SK-N-SH (cell line): ENCODE measurements around the gene FLT1. TPM values are rescaled to one million over a fixed set of nuclear protein-coding genes. Genes with fewer than 3 reads are reported as not detected.

ENCODE experiments used
- CTCF ChIA-PET: fragments of 300-600, 350-600 bp; formaldehyde crosslinking; extraction: SDS; loops from one replicate; lab custom pipeline; 2021; lab: Yijun Ruan, JAX
- POLR2A ChIA-PET: fragments of 350-600 bp; sonication (Branson Sonifier 250); formaldehyde crosslinking; extraction: SDS; loops from one replicate; lab custom pipeline; 2020; ENCODE audit warnings: antibody characterized with exemption, inconsistent platforms; lab: Yijun Ruan, JAX
- DNase-seq: peaks from one replicate; pipeline ENCODE4 v3.0.0; 2012
- H2AFZ ChIP-seq: fragments of 200-600 bp; sonication (generic); 2 replicates; pipeline ENCODE4 v1.8.1; 2016; ENCODE audit warnings: antibody characterized with exemption, mild to moderate bottlenecking, low read depth
- H3F3A ChIP-seq: fragments of 200-600 bp; sonication (generic); replicated peaks from 2 replicates; pipeline ENCODE3; 2016; ENCODE audit warnings: antibody characterized with exemption, mild to moderate bottlenecking; ENCODE audit not compliant: insufficient read depth
- H3K27ac ChIP-seq, 2 experiments: fragments of 200-500 bp in 1 of 2; fragments of 200-600 bp in 1 of 2; sonication (Bioruptor generic) in 1 of 2; sonication (generic), shearing (Covaris generic) in 1 of 2; 2 replicates each; pipeline versions ENCODE4 v1.5.1 to v1.6.1; 2014 to 2016; ENCODE audit warnings: low read depth in 2 of 2, inconsistent platforms in 1 of 2, low read length in 1 of 2, mild to moderate bottlenecking in 1 of 2, mixed read lengths in 1 of 2
- H3K27me3 ChIP-seq: fragments of 200-600 bp; sonication (generic), shearing (Covaris generic); 2 replicates; pipeline ENCODE4 v1.6.1; 2016; ENCODE audit warnings: mixed run types; ENCODE audit not compliant: insufficient read depth
- H3K36me3 ChIP-seq, 2 experiments: fragments of 200-500 bp in 1 of 2; fragments of 200-600 bp in 1 of 2; sonication (Bioruptor generic) in 1 of 2; sonication (generic) in 1 of 2; replicated peaks in 1 of 2; 2 replicates each; pipeline versions ENCODE3 to v1.5.1; 2014 to 2016; ENCODE audit warnings: low read length in 1 of 2, mild to moderate bottlenecking in 1 of 2; ENCODE audit not compliant: insufficient read depth in 2 of 2, control insufficient read depth in 1 of 2
- H3K4me1 ChIP-seq, 2 experiments: fragments of 200-500 bp in 1 of 2; fragments of 200-600 bp in 1 of 2; sonication (Bioruptor generic) in 1 of 2; sonication (generic), shearing (Covaris generic) in 1 of 2; 2 replicates each; pipeline versions ENCODE4 v1.5.1 to v1.6.1; 2014 to 2016; ENCODE audit warnings: low read depth in 1 of 2, low read length in 1 of 2, mixed run types in 1 of 2; ENCODE audit not compliant: insufficient read depth in 2 of 2, control insufficient read depth in 1 of 2
- H3K4me2 ChIP-seq: fragments of 200-600 bp; sonication (generic), shearing (Covaris generic); 2 replicates; pipeline ENCODE4 v1.6.1; 2017; ENCODE audit warnings: mixed run types
- H3K4me3 ChIP-seq, 2 experiments: fragments of 200-500 bp in 1 of 2; fragments of 200-600 bp in 1 of 2; sonication (Bioruptor generic) in 1 of 2; sonication (generic), shearing (Covaris generic) in 1 of 2; 2 replicates each; pipeline versions ENCODE4 v1.5.1 to v1.8.1; 2014 to 2016; ENCODE audit warnings: low read depth in 2 of 2, inconsistent platforms in 1 of 2, low read length in 1 of 2, mild to moderate bottlenecking in 1 of 2, mixed read lengths in 1 of 2, moderate library complexity in 1 of 2
- H3K79me2 ChIP-seq: fragments of 200-600 bp; sonication (generic); 2 replicates; pipeline ENCODE4 v1.8.1; 2017; ENCODE audit warnings: mild to moderate bottlenecking; ENCODE audit not compliant: insufficient read depth
- H3K9ac ChIP-seq: fragments of 200-600 bp; sonication (generic); 2 replicates; pipeline ENCODE4 v1.6.1; 2017; ENCODE audit warnings: mixed run types
- H3K9me2 ChIP-seq: fragments of 200-600 bp; sonication (generic); 2 replicates; pipeline ENCODE4 v1.6.1; 2017; ENCODE audit warnings: mixed run types
- H3K9me3 ChIP-seq: fragments of 200-600 bp; sonication (generic); 2 replicates; pipeline ENCODE4 v1.6.1; 2017; ENCODE audit warnings: mixed run types, mild to moderate bottlenecking, moderate library complexity
- H4K20me1 ChIP-seq: fragments of 200-600 bp; sonication (generic); 2 replicates; pipeline ENCODE4 v1.6.1; 2017; ENCODE audit warnings: mild to moderate bottlenecking, mixed run types; ENCODE audit not compliant: insufficient read depth
- CHD2 ChIP-seq: fragments of 150-350 bp; IDR thresholded peaks from 2 replicates; pipeline ENCODE4 v1.6.1; 2018; ENCODE audit warnings: low read length; ENCODE audit not compliant: partially characterized antibody
- CTCF ChIP-seq: fragments of 200-600 bp; sonication (generic); IDR thresholded peaks from 2 replicates; pipeline ENCODE4 v1.6.1; 2017; ENCODE audit warnings: antibody characterized with exemption, mild to moderate bottlenecking, moderate library complexity
- ELF1 ChIP-seq: IDR thresholded peaks from 2 replicates; pipeline ENCODE4 v1.4.0; 2012
- EP300 ChIP-seq, 2 experiments: IDR thresholded peaks; 2 replicates each; pipeline versions ENCODE4 v1.4.0 to v1.6.1; 2012; ENCODE audit warnings: borderline replicate concordance in 1 of 2, low read depth in 1 of 2, low read length in 1 of 2
- EZH2phosphoT487 ChIP-seq: fragments of 200-600 bp; sonication (generic); IDR thresholded peaks from 2 replicates; pipeline ENCODE4 v1.6.1; 2017; ENCODE audit warnings: low read depth, mixed run types, mild to moderate bottlenecking, antibody characterized with exemption, moderate library complexity, borderline replicate concordance
- FOXJ3 ChIP-seq: sonication (generic); formaldehyde crosslinking; IDR thresholded peaks from 2 replicates; pipeline ENCODE4 v1.5.1; 2020; ENCODE audit warnings: mild to moderate bottlenecking, missing genetic modification reagents
- GATA2 ChIP-seq: sonication (generic); formaldehyde crosslinking; IDR thresholded peaks from 2 replicates; pipeline ENCODE4 v1.5.0; 2020; ENCODE audit warnings: mild to moderate bottlenecking, missing genetic modification reagents
- JUND ChIP-seq: IDR thresholded peaks from 2 replicates; pipeline ENCODE4 v1.4.0; 2012
- MAX ChIP-seq: IDR thresholded peaks from 2 replicates; pipeline ENCODE4 v1.4.0; 2012; ENCODE audit warnings: low read depth
- MXI1 ChIP-seq: IDR thresholded peaks from 2 replicates; pipeline ENCODE4 v1.6.1; 2012; ENCODE audit warnings: mild to moderate bottlenecking, low read depth, low read length, improper control_type of control experiment
- NRF1 ChIP-seq: IDR thresholded peaks from 2 replicates; pipeline ENCODE4 v1.6.1; 2012; ENCODE audit warnings: low read depth, mild to moderate bottlenecking, low read length
- POLR2AphosphoS5 ChIP-seq: IDR thresholded peaks from 2 replicates; pipeline ENCODE4 v1.6.1; 2012; ENCODE audit warnings: low read depth, low read length
- REST ChIP-seq: IDR thresholded peaks from 2 replicates; pipeline ENCODE4 v1.6.1; 2012; ENCODE audit warnings: mild to moderate bottlenecking, low read depth, low read length, moderate library complexity
- RFX5 ChIP-seq: IDR thresholded peaks from 2 replicates; pipeline ENCODE4 v1.6.1; 2012; ENCODE audit warnings: mild to moderate bottlenecking, improper control_type of control experiment, low read length
- SIN3A ChIP-seq: IDR thresholded peaks from 2 replicates; pipeline ENCODE4 v1.6.1; 2012; ENCODE audit warnings: low read depth, mild to moderate bottlenecking, low read length, moderate library complexity, borderline replicate concordance
- TEAD4 ChIP-seq: IDR thresholded peaks from 2 replicates; pipeline ENCODE4 v1.4.0; 2012; ENCODE audit warnings: mild to moderate bottlenecking, borderline replicate concordance; ENCODE audit not compliant: insufficient read depth
- ZBTB33 ChIP-seq: IDR thresholded peaks from 2 replicates; pipeline ENCODE4 v1.4.0; 2012; ENCODE audit warnings: low read depth, borderline replicate concordance
- WGBS: methylation state at CpG from one replicate; pipeline ENCODE4 v1.1.6; 2017; ENCODE audit warnings: low lambda C conversion rate; 5-methylcytosine and 5-hydroxymethylcytosine counted together
- polyA plus RNA-seq, 3 experiments: library from polyadenylated mRNA; depleted of rRNA; stranded (reverse); fragments of >200 nt; gene quantifications; 2 replicates each; pipeline ENCODE4 v1.2.3, GENCODE V29; 2012

The FLT1 gene
- polyA plus RNA-seq, 1 of the 3 experiments (the other 2 are of a cell fraction), result 0.20 TPM

- H3K27ac ChIP-seq, result no peak overlapping the region
- H3K79me2 ChIP-seq, result no peaks in the 10 kb centered on the region
- no peak overlapping the region for H3K9ac ChIP-seq
- H3K27me3 ChIP-seq, result no peaks in the 10 kb centered on the region; the same call in 1 of the 2 replicates
- DNase-seq, result no peak
- no peaks in the 10 kb centered on the region for H3K36me3 ChIP-seq
- CTCF ChIA-PET, result interaction anchor here (1.2 kb wide), 2 partner anchors 12 to 30 kb away, joined by 3 read pairs; no protein-coding TSS in a partner anchor
- WGBS, result 11% methylated on average over 2 of the region's 2 CpGs
- no peak overlapping the region for H2AFZ ChIP-seq
- TF ChIP-seq CTCF (no peak), POLR2AphosphoS5 (no peak), SIN3A (no peak), RFX5 (no peak), JUND (no peak), MAX (no peak), TEAD4 (no peak), GATA2 (CRISPR knock-in tag) (no peak), CHD2 (no peak), ELF1 (no peak), ZBTB33 (no peak), MXI1 (no peak), FOXJ3 (CRISPR knock-in tag) (no peak)
- TF ChIP-seq, all 33 proteins: peak for 0
- no peaks in the 10 kb centered on the region for H3K4me1 ChIP-seq
- H3F3A ChIP-seq, result no peaks in the 10 kb centered on the region
- no peaks in the 10 kb centered on the region for H4K20me1 ChIP-seq
- no peak overlapping the region for H3K4me2 ChIP-seq
- no peaks in the 10 kb centered on the region for H3K9me2 ChIP-seq
- H3K4me3 ChIP-seq, result no peak overlapping the region
- POLR2A ChIA-PET, result no interaction called here
- H3K9me3 ChIP-seq, result no peaks in the 10 kb centered on the region
These were observed 98.9 kb downstream of the FLT1 start for GRCh38 chr13:28396053-28396452.

GRCh38 chr13:28394422-28394821 is 100.5 kb downstream of the FLT1 start:
- H4K20me1 ChIP-seq, result no peaks in the 10 kb centered on the region
- H3K9ac ChIP-seq, result no peak overlapping the region
- no peaks in the 10 kb centered on the region; the same call in 1 of the 2 replicates for H3K27me3 ChIP-seq
- ChIA-PET CTCF (interaction anchor here (1.0 kb wide), 1 partner anchor 265 kb away, joined by 3 read pairs; no protein-coding TSS in a partner anchor), POLR2A (no interaction called here)
- 42% methylated on average over 4 of the region's 4 CpGs for WGBS
- no peak for DNase-seq
- no peak overlapping the region for H3K4me2 ChIP-seq
- H2AFZ ChIP-seq, result no peak overlapping the region
- H3K4me1 ChIP-seq, result no peaks in the 10 kb centered on the region
- no peaks in the 10 kb centered on the region for H3K36me3 ChIP-seq
- no peaks in the 10 kb centered on the region for H3K9me3 ChIP-seq
- H3K9me2 ChIP-seq, result no peaks in the 10 kb centered on the region
- H3F3A ChIP-seq, result no peaks in the 10 kb centered on the region
- no peaks in the 10 kb centered on the region for H3K79me2 ChIP-seq
- TF ChIP-seq EZH2phosphoT487 (no peak), EP300 (IDR thresholded peaks at IDR 0.05; ENCODE audit: borderline replicate concordance in 1 of 2, low read depth in 1 of 2, low read length in 1 of 2) (no peak), REST (no peak), ZBTB33 (no peak), NRF1 (no peak)
- no peak overlapping the region for H3K4me3 ChIP-seq
- no peak overlapping the region for H3K27ac ChIP-seq
